ENCODE results near the gene ATXN3L. TPM values are rescaled to one million over a fixed set of nuclear protein-coding genes. Genes with fewer than 3 reads are reported as not detected.

The ATXN3L gene
- total and polyA plus RNA-seq, 10 of the 15 experiments (the other 5 are each of a cell fraction or from before 2014, with no cell fraction given) = not detected

DNA sequence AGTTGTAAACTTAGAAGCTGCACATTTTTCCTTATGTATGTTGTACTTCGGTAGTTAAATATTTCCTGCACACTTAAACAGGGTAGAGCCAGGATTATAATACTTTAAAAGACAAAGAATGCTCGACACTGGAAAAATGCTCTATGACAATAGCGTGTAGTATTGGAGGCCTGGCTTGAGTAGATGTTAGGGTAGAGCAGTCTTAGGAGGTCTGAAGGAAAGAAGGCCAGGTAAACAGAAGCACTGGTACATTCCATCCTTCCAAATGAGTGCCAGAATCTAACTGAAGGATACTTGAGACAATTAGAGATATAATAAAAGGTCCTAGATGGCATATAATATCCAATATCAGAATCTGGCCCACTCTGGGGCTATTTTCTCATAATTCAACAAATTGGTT lies 42.3 kb downstream of the ATXN3L start (continued):
- no peak for TF ChIP-seq RAD51 (IDR thresholded peaks at IDR 0.05)
- TF ChIP-seq, protein P1, sequence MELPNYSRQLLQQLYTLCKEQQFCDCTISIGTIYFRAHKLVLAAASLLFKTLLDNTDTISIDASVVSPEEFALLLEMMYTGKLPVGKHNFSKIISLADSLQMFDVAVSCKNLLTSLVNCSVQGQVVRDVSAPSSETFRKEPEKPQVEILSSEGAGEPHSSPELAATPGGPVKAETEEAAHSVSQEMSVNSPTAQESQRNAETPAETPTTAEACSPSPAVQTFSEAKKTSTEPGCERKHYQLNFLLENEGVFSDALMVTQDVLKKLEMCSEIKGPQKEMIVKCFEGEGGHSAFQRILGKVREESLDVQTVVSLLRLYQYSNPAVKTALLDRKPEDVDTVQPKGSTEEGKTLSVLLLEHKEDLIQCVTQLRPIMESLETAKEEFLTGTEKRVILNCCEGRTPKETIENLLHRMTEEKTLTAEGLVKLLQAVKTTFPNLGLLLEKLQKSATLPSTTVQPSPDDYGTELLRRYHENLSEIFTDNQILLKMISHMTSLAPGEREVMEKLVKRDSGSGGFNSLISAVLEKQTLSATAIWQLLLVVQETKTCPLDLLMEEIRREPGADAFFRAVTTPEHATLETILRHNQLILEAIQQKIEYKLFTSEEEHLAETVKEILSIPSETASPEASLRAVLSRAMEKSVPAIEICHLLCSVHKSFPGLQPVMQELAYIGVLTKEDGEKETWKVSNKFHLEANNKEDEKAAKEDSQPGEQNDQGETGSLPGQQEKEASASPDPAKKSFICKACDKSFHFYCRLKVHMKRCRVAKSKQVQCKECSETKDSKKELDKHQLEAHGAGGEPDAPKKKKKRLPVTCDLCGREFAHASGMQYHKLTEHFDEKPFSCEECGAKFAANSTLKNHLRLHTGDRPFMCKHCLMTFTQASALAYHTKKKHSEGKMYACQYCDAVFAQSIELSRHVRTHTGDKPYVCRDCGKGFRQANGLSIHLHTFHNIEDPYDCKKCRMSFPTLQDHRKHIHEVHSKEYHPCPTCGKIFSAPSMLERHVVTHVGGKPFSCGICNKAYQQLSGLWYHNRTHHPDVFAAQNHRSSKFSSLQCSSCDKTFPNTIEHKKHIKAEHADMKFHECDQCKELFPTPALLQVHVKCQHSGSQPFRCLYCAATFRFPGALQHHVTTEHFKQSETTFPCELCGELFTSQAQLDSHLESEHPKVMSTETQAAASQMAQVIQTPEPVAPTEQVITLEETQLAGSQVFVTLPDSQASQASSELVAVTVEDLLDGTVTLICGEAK (IDR thresholded peaks at IDR 0.05; ENCODE audit: borderline replicate concordance) = no peak
- no peak for TF ChIP-seq FOS (IDR thresholded peaks at IDR 0.05; ENCODE audit: borderline replicate concordance, extremely low read depth, insufficient read length)
- no peak for TF ChIP-seq WRNIP1 (IDR thresholded peaks at IDR 0.05; ENCODE audit: borderline replicate concordance, low read depth, low read length)
- TF ChIP-seq TCF3 (IDR thresholded peaks at IDR 0.05; ENCODE audit: borderline replicate concordance, insufficient read depth, low read depth, low read length) = no peak
- TF ChIP-seq, protein P2, sequence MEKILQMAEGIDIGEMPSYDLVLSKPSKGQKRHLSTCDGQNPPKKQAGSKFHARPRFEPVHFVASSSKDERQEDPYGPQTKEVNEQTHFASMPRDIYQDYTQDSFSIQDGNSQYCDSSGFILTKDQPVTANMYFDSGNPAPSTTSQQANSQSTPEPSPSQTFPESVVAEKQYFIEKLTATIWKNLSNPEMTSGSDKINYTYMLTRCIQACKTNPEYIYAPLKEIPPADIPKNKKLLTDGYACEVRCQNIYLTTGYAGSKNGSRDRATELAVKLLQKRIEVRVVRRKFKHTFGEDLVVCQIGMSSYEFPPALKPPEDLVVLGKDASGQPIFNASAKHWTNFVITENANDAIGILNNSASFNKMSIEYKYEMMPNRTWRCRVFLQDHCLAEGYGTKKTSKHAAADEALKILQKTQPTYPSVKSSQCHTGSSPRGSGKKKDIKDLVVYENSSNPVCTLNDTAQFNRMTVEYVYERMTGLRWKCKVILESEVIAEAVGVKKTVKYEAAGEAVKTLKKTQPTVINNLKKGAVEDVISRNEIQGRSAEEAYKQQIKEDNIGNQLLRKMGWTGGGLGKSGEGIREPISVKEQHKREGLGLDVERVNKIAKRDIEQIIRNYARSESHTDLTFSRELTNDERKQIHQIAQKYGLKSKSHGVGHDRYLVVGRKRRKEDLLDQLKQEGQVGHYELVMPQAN (conservative IDR thresholded peaks at IDR 0.05) = no peak

DNA sequence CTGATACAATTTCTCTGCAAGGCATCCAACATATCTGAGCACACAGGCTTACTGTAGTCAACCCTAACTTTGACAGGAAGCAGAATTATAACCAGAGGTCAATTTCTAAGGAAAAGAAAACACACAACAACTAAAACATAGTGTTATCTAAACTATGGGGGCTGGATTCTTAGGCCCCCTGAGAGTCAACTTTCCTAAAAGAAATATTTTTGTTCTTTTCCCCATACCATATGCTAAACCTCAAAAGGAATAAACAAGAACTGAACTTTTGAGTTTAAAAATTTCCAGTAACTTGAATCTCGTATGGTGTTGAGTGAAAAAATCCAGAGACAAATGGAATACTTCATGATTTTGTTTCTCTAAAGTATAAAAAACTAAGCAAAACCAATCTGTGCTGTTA lies 42.9 kb downstream of the ATXN3L start:
- ChIA-PET POLR2A (interaction anchor here (0.6 kb wide), 1 partner anchor 189 kb away, joined by 3 read pairs; no protein-coding TSS in a partner anchor), SMC1A (ENCODE audit: uncharacterized antibody, unreplicated experiment) (no interaction called here), CTCF (interaction anchor here (1.6 to 2.0 kb wide), 2 partner anchors 10 to 12 kb away, joined by 5 to 7 read pairs; no protein-coding TSS in a partner anchor), RAD21 (ENCODE audit: unreplicated experiment) (no interaction called here)
- H3K9me3 ChIP-seq (replicated peaks; ENCODE audit: control insufficient read depth, insufficient read depth, low read length) = no peaks in the 10 kb centered on the region
- no peaks in the 10 kb centered on the region for H3K79me2 ChIP-seq (ENCODE audit: control insufficient read depth, insufficient read depth, low read length)
- no peaks in the 10 kb centered on the region for H4K20me1 ChIP-seq (ENCODE audit: control insufficient read depth, insufficient read depth)
- DNase-seq (ENCODE audit: low read depth, low spot score) (no peak), FAIRE-seq (no peak), ATAC-seq (no peak)
- in situ Hi-C loops (cut with MboI) = no loop called here
- H3K27me3 ChIP-seq (replicated peaks in 1 of 2; ENCODE audit: control insufficient read depth in 2 of 2, insufficient read depth in 2 of 2, low read length in 1 of 2) = no peaks in the 10 kb centered on the region
- H3K27ac ChIP-seq (ENCODE audit: control insufficient read depth, insufficient read depth) = no peak overlapping the region
- no TSS peak for BruUV-seq (replicated peaks)
- intact Hi-C loops (cut with micrococcal nuclease; ENCODE audit: unreplicated experiment) = no loop called here
- H3K4me3 ChIP-seq = no peak overlapping the region
- 44% methylated on average over 1 of the region's 1 CpG for WGBS (ENCODE audit: insufficient coverage, insufficient replicate concordance, low lambda C conversion rate, missing lambda C conversion rate)
- no peaks in the 10 kb centered on the region for H3K4me1 ChIP-seq (ENCODE audit: control insufficient read depth, insufficient read depth, low read length)
- H3K9ac ChIP-seq (ENCODE audit: control insufficient read depth, insufficient read depth, low read length) = no peak overlapping the region
- no peaks in the 10 kb centered on the region for H3K36me3 ChIP-seq (ENCODE audit: control insufficient read depth in 2 of 2, insufficient read depth in 2 of 2, low read length in 1 of 2)
- H2AFZ ChIP-seq (ENCODE audit: control insufficient read depth, low read depth, low read length) = no peak overlapping the region
- H3K4me2 ChIP-seq (ENCODE audit: control insufficient read depth, insufficient read depth) = no peak overlapping the region
- TF ChIP-seq, protein P3, sequence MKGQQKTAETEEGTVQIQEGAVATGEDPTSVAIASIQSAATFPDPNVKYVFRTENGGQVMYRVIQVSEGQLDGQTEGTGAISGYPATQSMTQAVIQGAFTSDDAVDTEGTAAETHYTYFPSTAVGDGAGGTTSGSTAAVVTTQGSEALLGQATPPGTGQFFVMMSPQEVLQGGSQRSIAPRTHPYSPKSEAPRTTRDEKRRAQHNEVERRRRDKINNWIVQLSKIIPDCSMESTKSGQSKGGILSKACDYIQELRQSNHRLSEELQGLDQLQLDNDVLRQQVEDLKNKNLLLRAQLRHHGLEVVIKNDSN (IDR thresholded peaks at IDR 0.05; ENCODE audit: borderline replicate concordance, extremely low read length, insufficient read depth, low read depth, low read length) = no peak
- TF ChIP-seq LARP7 (IDR thresholded peaks at IDR 0.05) = no peak
- TF ChIP-seq, protein P4, sequence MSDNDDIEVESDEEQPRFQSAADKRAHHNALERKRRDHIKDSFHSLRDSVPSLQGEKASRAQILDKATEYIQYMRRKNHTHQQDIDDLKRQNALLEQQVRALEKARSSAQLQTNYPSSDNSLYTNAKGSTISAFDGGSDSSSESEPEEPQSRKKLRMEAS (IDR thresholded peaks at IDR 0.05; ENCODE audit: low read depth, low read length) = no peak
- no peak for TF ChIP-seq TBL1XR1 (IDR thresholded peaks at IDR 0.05; ENCODE audit: low read depth, low read length)
- TF ChIP-seq FOXM1 (IDR thresholded peaks at IDR 0.05; ENCODE audit: low read depth, low read length) = no peak
- TF ChIP-seq, protein P5, sequence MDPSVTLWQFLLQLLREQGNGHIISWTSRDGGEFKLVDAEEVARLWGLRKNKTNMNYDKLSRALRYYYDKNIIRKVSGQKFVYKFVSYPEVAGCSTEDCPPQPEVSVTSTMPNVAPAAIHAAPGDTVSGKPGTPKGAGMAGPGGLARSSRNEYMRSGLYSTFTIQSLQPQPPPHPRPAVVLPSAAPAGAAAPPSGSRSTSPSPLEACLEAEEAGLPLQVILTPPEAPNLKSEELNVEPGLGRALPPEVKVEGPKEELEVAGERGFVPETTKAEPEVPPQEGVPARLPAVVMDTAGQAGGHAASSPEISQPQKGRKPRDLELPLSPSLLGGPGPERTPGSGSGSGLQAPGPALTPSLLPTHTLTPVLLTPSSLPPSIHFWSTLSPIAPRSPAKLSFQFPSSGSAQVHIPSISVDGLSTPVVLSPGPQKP (IDR thresholded peaks at IDR 0.05; ENCODE audit: low read depth, low read length) = no peak
- TF ChIP-seq MYB (IDR thresholded peaks at IDR 0.05; ENCODE audit: borderline replicate concordance, low read depth, low read length) = no peak
- no peak for TF ChIP-seq SPI1 (IDR thresholded peaks at IDR 0.05; ENCODE audit: borderline replicate concordance, insufficient read depth, low read depth, low read length)
- no peak for TF ChIP-seq NBN (IDR thresholded peaks at IDR 0.05)
